ENCODE results near the gene IQCB1. TPM values are rescaled to one million over a fixed set of nuclear protein-coding genes. Genes with fewer than 3 reads are reported as not detected.
"Not testable (repeated sequence)": the region's sequence is repeated elsewhere in the genome, so short reads cannot be mapped to it uniquely, and the experiment has no call there.

IQCB1 gene
- 10 to 100 TPM; 37.8 to 43.4 (median 40.3) TPM for total RNA-seq

DNA sequence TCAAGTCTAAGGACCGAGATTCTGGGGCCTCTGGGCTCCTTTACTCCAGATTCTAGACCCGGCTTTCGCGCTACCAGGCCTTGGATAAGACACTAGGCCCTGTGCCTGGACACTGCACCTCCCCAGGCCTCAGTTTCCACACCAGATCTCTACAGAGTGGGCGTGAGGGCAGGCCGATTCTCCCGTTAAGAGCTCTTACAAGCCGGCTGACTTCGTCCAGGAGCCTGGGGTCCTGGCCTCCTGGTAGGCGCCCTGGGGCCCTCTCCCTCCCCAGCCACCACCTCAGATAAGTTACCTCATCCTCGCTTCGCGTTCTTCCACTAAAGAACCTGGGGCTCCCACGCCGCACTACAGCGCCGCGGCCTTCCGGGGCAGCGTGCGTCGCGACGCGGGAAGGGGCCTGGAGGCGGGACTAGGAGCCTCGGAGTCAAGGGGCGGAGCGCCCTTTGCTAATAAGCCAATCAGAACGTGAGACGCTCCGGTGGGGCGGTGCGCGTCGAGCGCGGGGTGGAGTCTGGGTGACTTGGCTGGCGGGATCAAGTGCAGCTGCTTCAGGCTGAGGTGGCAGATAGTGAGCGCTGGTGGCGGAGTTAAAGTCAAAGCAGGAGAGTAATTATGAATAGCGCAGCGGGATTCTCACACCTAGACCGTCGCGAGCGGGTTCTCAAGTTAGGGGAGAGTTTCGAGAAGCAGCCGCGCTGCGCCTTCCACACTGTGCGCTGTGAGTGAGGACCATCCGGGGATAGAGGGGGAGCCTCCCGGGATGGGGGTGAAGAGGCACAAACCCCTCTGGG lies at the start of gene IQCB1, which contains the start of gene EAF2:
TSS of gene IQCB1 (minus strand) at position 390 of the 794 bp plus-strand sequence. CDS start 6,100 bp downstream, outside the sequence.
TSS of gene EAF2 (plus strand) at position 539 of the 794 bp plus-strand sequence. CDS start at position 616, 77 bp downstream.
- Mint-ChIP-seq H3K4me3 (peak within 1 kb of the TSS; percentile 94), H3K27me3 (ENCODE audit: low read depth) (no peaks in the 10 kb centered on the region), H3K36me3 (ENCODE audit: insufficient read depth) (peaks cover 21% of the 10 kb centered on the region), H3K4me1 (ENCODE audit: low read depth) (peaks cover 47% of the 10 kb centered on the region), H3K9me3 (no peaks in the 10 kb centered on the region)
- peak; percentile 95 for DNase-seq
- ATAC-seq: peak; percentile 98 to 99

- DNase-seq: no peak
- no peak for ATAC-seq
- no peaks in the 10 kb centered on the region for H3K9me3 Mint-ChIP-seq
- H3K36me3 Mint-ChIP-seq (ENCODE audit: insufficient read depth): peaks cover 4% of the 10 kb centered on the region
- H3K27me3 Mint-ChIP-seq (ENCODE audit: low read depth): no peaks in the 10 kb centered on the region
- H3K4me1 Mint-ChIP-seq (ENCODE audit: low read depth): no peaks in the 10 kb centered on the region
- H3K4me3 Mint-ChIP-seq: no peak overlapping the region
Observed at GRCh38 chr3:121883507-121883906, 48.6 kb upstream of the IQCB1 start.

DNA sequence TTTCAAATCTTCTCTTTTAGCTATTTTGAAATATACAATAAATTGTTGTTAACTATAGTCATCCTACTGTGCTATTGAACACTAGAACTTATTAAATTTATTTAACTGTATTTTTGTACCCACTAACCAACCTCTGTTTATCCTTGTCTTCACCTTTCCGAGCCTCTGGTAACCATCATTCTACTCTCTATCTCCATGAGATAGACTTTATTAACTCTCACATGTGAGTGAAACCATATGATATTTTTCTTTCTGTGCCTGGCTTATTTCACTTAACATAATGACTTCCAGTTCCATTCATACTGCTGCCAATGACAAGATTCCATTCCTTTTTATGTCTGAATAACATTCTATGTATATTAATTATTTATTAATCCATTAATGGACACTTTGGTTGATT lies 43.6 kb upstream of the IQCB1 start:
- no peaks in the 10 kb centered on the region for H3K9me3 Mint-ChIP-seq
- H3K27me3 Mint-ChIP-seq (ENCODE audit: low read depth): no peaks in the 10 kb centered on the region
- H3K4me1 Mint-ChIP-seq (ENCODE audit: low read depth): no peaks in the 10 kb centered on the region
- H3K4me3 Mint-ChIP-seq: no peak overlapping the region
- DNase-seq (no peak), ATAC-seq (no peak)
- H3K36me3 Mint-ChIP-seq (ENCODE audit: insufficient read depth): peaks cover 4% of the 10 kb centered on the region

- DNase-seq: no peak
- Mint-ChIP-seq H3K9me3 (no peaks in the 10 kb centered on the region), H3K36me3 (ENCODE audit: insufficient read depth) (peaks cover 15% of the 10 kb centered on the region), H3K4me3 (no peak overlapping the region), H3K27me3 (ENCODE audit: low read depth) (no peaks in the 10 kb centered on the region), H3K4me1 (ENCODE audit: low read depth) (no peaks in the 10 kb centered on the region)
- no peak for ATAC-seq
Observed at GRCh38 chr3:121871430-121871829, 36.6 kb upstream of the IQCB1 start.

- no peak for DNase-seq
- peaks cover 18% of the 10 kb centered on the region for H3K36me3 Mint-ChIP-seq (ENCODE audit: insufficient read depth)
- no peak for ATAC-seq
- no peaks in the 10 kb centered on the region for H3K27me3 Mint-ChIP-seq (ENCODE audit: low read depth)
- H3K4me1 Mint-ChIP-seq (ENCODE audit: low read depth): no peaks in the 10 kb centered on the region
- H3K9me3 Mint-ChIP-seq: no peaks in the 10 kb centered on the region
- no peak overlapping the region for H3K4me3 Mint-ChIP-seq
Observed at GRCh38 chr3:121870717-121871116, 35.9 kb upstream of the IQCB1 start.

DNA sequence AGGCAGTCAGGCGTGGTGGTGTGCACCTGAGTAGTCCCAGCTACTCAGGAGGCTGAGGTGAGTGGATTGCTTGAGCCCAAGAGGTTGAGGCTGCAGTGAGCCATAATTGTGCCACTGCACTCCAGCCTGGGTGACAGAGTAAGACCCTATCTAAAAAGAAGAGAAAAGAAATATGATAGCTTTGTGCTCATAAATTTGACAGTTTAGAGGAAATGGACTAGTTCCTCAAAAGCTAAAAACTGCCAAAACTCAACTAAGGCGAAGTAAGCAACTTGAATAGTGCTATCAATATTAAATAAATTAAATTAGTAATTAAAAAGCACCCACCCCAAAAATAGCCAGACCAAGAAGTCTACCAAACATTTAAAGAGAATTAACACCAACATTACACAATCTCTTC lies 34.9 kb upstream of the IQCB1 start:
- Mint-ChIP-seq H3K9me3 (no peaks in the 10 kb centered on the region), H3K4me3 (no peak overlapping the region), H3K36me3 (ENCODE audit: insufficient read depth) (peaks cover 20% of the 10 kb centered on the region), H3K4me1 (ENCODE audit: low read depth) (no peaks in the 10 kb centered on the region), H3K27me3 (ENCODE audit: low read depth) (no peaks in the 10 kb centered on the region)
- DNase-seq: no peak
- no peak for ATAC-seq

- peaks cover 18% of the 10 kb centered on the region for H3K36me3 Mint-ChIP-seq (ENCODE audit: insufficient read depth)
- no peaks in the 10 kb centered on the region for H3K9me3 Mint-ChIP-seq
- no peaks in the 10 kb centered on the region for H3K27me3 Mint-ChIP-seq (ENCODE audit: low read depth)
- no peak overlapping the region for H3K4me3 Mint-ChIP-seq
- DNase-seq: no peak
- no peaks in the 10 kb centered on the region for H3K4me1 Mint-ChIP-seq (ENCODE audit: low read depth)
- ATAC-seq: no peak
Observed at GRCh38 chr3:121863801-121864200, 28.9 kb upstream of the IQCB1 start.

DNA sequence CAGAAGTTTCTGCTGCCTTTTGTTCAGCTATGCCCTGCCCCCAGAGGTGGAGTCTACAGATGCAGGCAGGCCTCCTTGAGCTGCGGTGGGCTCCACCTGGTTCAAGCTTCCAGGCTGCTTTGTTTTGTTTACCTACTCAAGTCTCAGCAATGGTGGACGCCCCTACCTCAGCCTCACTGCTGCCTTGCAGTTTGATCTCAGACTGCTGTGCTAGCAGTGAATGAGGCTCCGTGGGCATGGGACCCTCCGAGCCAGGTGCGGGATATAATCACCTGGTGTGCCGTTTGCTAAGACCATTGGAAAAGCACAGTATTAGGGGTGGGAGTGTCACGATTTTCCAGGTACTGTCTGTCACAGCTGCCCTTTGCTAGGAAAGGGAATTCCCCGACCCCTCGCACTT lies 28.4 kb upstream of the IQCB1 start:
- H3K4me3 Mint-ChIP-seq; H3K4me1 Mint-ChIP-seq (ENCODE audit: low read depth); ATAC-seq; H3K27me3 Mint-ChIP-seq (ENCODE audit: low read depth); DNase-seq; H3K9me3 Mint-ChIP-seq: not testable (repeated sequence)
- peaks cover 22% of the 10 kb centered on the region for H3K36me3 Mint-ChIP-seq (ENCODE audit: insufficient read depth)

GRCh38 chr3:121857778-121858177 lies 22.9 kb upstream of the IQCB1 start:
- not testable (repeated sequence) for H3K9me3 Mint-ChIP-seq; ATAC-seq; H3K4me1 Mint-ChIP-seq (ENCODE audit: low read depth); H3K27me3 Mint-ChIP-seq (ENCODE audit: low read depth); H3K4me3 Mint-ChIP-seq; DNase-seq
- peaks cover 23% of the 10 kb centered on the region for H3K36me3 Mint-ChIP-seq (ENCODE audit: insufficient read depth)

GRCh38 chr3:121855555-121855954 lies 20.7 kb upstream of the IQCB1 start:
- H3K4me3 Mint-ChIP-seq: no peak overlapping the region
- H3K9me3 Mint-ChIP-seq: no peaks in the 10 kb centered on the region
- H3K36me3 Mint-ChIP-seq (ENCODE audit: insufficient read depth): peaks cover 16% of the 10 kb centered on the region
- ATAC-seq: no peak
- H3K27me3 Mint-ChIP-seq (ENCODE audit: low read depth): no peaks in the 10 kb centered on the region
- H3K4me1 Mint-ChIP-seq (ENCODE audit: low read depth): no peaks in the 10 kb centered on the region
- no peak for DNase-seq

DNA sequence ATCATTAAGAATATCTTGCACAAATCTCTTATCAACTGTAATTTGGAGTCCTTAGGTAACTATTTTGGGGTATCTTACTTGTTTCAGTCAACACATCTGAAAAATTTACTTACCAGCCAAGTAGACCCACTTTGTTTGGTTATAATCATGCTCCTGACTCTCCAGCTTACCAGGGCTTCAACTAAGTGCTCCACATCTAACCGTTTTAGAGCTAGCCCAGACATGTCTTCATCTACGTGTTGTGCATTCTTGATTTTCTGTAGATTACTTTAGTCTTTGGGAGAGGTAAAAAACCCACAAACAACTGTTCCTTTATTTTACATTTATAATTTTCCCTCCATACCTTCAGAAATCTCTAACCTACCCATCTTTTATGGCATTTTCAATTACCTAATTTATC lies 17.4 kb upstream of the IQCB1 start:
- DNase-seq (no peak), ATAC-seq (no peak)
- Mint-ChIP-seq H3K4me3 (no peak overlapping the region), H3K9me3 (no peaks in the 10 kb centered on the region), H3K4me1 (ENCODE audit: low read depth) (no peaks in the 10 kb centered on the region), H3K27me3 (ENCODE audit: low read depth) (no peaks in the 10 kb centered on the region), H3K36me3 (ENCODE audit: insufficient read depth) (peaks cover 8% of the 10 kb centered on the region)

GRCh38 chr3:121844892-121845291 lies 10.0 kb upstream of the IQCB1 start:
- Mint-ChIP-seq H3K4me3 (no peak overlapping the region), H3K36me3 (ENCODE audit: insufficient read depth) (peaks cover 12% of the 10 kb centered on the region), H3K27me3 (ENCODE audit: low read depth) (no peaks in the 10 kb centered on the region), H3K4me1 (ENCODE audit: low read depth) (no peaks in the 10 kb centered on the region), H3K9me3 (no peaks in the 10 kb centered on the region)
- DNase-seq: no peak
- no peak for ATAC-seq

DNA sequence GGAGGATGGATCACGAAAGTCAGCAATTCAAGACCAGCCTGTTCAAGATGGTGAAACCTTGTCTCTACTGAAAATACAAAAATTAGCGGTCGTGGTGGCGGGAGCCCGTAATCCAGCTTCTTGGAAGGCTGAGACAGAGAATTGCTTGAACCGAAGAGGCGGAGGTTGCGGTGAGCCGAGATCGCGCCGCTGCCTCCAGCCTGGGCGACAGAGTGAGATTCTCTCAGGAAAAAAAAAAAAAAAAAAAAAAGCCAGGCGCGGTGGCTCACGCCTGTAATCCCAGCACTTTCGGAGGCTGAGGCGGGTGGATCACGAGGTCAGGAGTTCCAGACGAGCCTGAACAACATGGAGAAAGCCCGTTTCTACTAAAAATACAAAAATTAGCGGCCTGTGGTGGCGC lies 5.1 kb upstream of the IQCB1 start:
- DNase-seq: no peak
- Mint-ChIP-seq H3K36me3 (ENCODE audit: insufficient read depth) (peaks cover 2% of the 10 kb centered on the region), H3K9me3 (no peaks in the 10 kb centered on the region), H3K4me3 (no peak overlapping the region), H3K4me1 (ENCODE audit: low read depth) (peaks cover 15% of the 10 kb centered on the region), H3K27me3 (ENCODE audit: low read depth) (no peaks in the 10 kb centered on the region)
- ATAC-seq: no peak

DNA sequence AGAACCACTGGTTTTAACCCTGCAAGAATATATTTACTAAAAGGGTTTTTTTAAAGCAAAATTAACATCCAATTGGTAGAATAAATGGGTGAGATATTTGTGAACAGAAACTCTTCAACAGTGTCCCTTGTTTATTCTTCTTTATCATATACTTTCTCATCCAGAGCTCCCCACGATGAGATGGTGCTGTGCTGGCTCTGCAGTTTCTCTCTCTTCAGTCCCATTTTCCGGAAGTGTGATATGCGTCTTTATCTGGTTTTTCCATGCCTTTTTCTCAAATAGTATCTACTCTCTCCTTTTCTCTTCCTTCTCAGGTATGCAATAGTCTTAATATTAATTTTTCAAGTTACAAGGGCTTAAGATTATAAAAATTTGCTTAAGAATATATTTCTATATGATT lies 1.6 kb upstream of the IQCB1 start:
- H3K4me3 Mint-ChIP-seq: peak overlapping the region; percentile 94
- H3K27me3 Mint-ChIP-seq (ENCODE audit: low read depth): no peaks in the 10 kb centered on the region
- no peaks in the 10 kb centered on the region for H3K9me3 Mint-ChIP-seq
- H3K36me3 Mint-ChIP-seq (ENCODE audit: insufficient read depth): peaks cover 13% of the 10 kb centered on the region
- H3K4me1 Mint-ChIP-seq (ENCODE audit: low read depth): peaks cover 38% of the 10 kb centered on the region
- no peak for ATAC-seq
- no peak for DNase-seq

GRCh38 chr3:121836064-121836463 lies 1.2 kb upstream of the IQCB1 start:
- Mint-ChIP-seq H3K36me3 (ENCODE audit: insufficient read depth) (peaks cover 16% of the 10 kb centered on the region), H3K4me1 (ENCODE audit: low read depth) (peaks cover 42% of the 10 kb centered on the region)

More at GRCh38 chr3:121836064-121836463, 1.2 kb upstream of the IQCB1 start:
- ATAC-seq (no peak), DNase-seq (no peak)
- Mint-ChIP-seq H3K27me3 (ENCODE audit: low read depth) (no peaks in the 10 kb centered on the region), H3K9me3 (no peaks in the 10 kb centered on the region), H3K4me3 (peak overlapping the region; percentile 94)

Measured in activated T-cell treated with anti-CD3 and anti-CD28 coated beads, Interleukin-2, amount 50 U/mL, for 4 hours (primary cell).